Memory B cell (primary cell): ENCODE results near the gene KIDINS220.

Experiments used
- ATAC-seq: fragments of 150-1000 bp; cut with Tn5 transposase; 2 replicates; pipeline ENCODE4 v1.10.0; 2021; ENCODE audit warnings: low read depth, mild to moderate bottlenecking, moderate library complexity
- DNase-seq, 2 donors: peaks; one replicate each; pipeline ENCODE4 v3.0.0; 2022; ENCODE audit warnings: low spot score in 2 of 2
- H3K27ac Mint-ChIP-seq: one replicate; pipeline ENCODE4 v1.8.0; 2022; ENCODE audit warnings: mild to moderate bottlenecking, moderate library complexity, mixed read lengths
- H3K27me3 Mint-ChIP-seq: one replicate; pipeline ENCODE4 v1.8.0; 2022; ENCODE audit warnings: mixed read lengths
- H3K36me3 Mint-ChIP-seq: one replicate; pipeline ENCODE4 v1.8.0; 2022; ENCODE audit warnings: mild to moderate bottlenecking, mixed read lengths
- H3K4me1 Mint-ChIP-seq: one replicate; pipeline ENCODE4 v1.8.0; 2022; ENCODE audit warnings: mixed read lengths
- H3K4me3 Mint-ChIP-seq: one replicate; pipeline ENCODE4 v1.8.0; 2022; ENCODE audit warnings: mild to moderate bottlenecking, moderate library complexity, mixed read lengths
- H3K9me3 Mint-ChIP-seq: one replicate; pipeline ENCODE4 v1.8.0; 2022; ENCODE audit warnings: mixed read lengths

The KIDINS220 gene

DNA sequence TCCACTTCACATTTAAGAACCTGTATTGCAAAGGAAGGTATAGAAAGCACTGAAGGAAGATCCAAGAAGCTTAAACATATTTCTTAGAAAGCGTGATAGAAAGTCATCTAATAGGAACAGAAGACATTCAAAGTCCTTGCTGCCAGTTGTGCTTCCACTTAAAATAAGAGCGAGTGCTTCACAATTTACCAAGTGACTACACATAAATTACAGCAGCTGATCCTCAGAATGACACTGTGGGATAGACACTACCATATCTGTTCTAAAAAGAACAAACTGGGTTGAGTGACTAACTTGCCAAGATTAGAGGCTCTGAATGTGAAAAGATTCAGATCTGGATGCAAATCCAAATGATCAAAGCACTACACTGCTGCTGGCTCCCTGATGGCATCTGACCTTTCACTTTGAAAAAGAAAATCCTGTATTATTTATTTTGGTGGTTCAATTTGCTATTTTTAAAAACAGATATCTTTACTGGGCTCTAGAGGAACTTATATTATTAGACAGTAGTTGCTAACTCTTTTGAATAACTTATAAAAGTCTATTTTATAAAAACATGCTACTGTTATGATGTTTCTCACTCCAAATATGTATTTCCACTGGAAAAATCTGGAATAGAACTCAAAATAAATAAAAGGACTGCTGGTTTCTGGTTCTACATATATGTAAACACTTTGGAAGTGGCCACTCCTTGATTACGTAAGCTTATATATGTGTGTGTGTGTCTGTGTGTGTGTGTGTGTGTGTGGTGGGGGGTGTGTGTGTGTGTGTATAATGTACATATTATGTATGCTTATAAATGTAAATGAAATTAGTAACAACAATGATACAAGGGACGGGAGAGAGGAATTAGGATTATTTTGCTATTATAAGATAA, 57.4 kb downstream of the KIDINS220 start:
- no peaks in the 10 kb centered on the region for H3K9me3 Mint-ChIP-seq
- H3K27me3 Mint-ChIP-seq: no peaks in the 10 kb centered on the region
- peaks cover 59% of the 10 kb centered on the region for H3K36me3 Mint-ChIP-seq
- ATAC-seq (no peak), DNase-seq (no peak)
- H3K27ac Mint-ChIP-seq: no peak overlapping the region
- H3K4me1 Mint-ChIP-seq: peaks cover 5% of the 10 kb centered on the region
- H3K4me3 Mint-ChIP-seq: no peak overlapping the region

DNA sequence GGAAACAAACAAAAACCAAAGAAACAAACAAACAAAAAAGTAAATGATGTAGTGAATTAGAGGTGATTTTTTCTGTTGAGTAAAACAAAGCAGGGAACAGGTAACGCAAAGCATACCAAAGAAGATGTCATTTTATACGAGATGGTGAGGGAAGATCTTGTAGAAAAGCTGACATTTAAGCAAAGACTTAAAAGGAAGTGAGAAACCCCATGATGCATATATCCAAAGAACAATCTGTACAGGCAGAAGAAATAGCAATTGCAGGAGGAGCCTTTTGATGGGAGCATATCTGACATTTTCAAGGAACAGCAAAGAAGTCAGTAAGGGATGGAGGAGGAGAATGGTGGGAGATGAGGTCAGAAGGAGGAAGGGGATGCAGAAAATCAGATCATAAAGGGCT, 63.0 kb downstream of the KIDINS220 start:
- H3K9me3 Mint-ChIP-seq: no peaks in the 10 kb centered on the region
- H3K27me3 Mint-ChIP-seq: no peaks in the 10 kb centered on the region
- DNase-seq (no peak), ATAC-seq (no peak)
- no peak overlapping the region for H3K4me3 Mint-ChIP-seq
- no peak overlapping the region for H3K27ac Mint-ChIP-seq
- H3K4me1 Mint-ChIP-seq: no peaks in the 10 kb centered on the region
- peaks cover 43% of the 10 kb centered on the region for H3K36me3 Mint-ChIP-seq

DNA sequence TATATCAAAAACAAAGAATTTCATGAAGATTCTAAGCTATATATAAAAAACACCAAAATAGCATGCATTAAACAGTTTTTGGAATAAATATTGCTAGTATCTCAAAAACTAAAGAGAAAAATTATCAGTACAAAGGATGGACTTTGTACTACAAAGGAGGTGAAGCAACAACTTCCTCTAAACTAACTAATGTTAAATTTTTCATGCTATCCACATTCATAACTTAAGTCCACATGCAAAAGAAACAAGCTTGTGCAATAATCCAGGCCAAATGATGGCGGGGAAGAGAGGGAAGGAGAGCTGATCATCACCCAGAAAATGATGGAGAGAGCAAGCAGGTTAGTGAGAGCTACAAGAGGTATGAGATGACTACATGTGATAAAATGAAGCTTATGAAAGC, 70.1 kb downstream of the KIDINS220 start:
- H3K27me3 Mint-ChIP-seq: no peaks in the 10 kb centered on the region
- DNase-seq (no peak), ATAC-seq (no peak)
- H3K36me3 Mint-ChIP-seq: peaks cover 42% of the 10 kb centered on the region
- peaks cover 2% of the 10 kb centered on the region for H3K4me1 Mint-ChIP-seq
- no peak overlapping the region for H3K4me3 Mint-ChIP-seq
- H3K27ac Mint-ChIP-seq: no peak overlapping the region
- H3K9me3 Mint-ChIP-seq: no peaks in the 10 kb centered on the region

DNA sequence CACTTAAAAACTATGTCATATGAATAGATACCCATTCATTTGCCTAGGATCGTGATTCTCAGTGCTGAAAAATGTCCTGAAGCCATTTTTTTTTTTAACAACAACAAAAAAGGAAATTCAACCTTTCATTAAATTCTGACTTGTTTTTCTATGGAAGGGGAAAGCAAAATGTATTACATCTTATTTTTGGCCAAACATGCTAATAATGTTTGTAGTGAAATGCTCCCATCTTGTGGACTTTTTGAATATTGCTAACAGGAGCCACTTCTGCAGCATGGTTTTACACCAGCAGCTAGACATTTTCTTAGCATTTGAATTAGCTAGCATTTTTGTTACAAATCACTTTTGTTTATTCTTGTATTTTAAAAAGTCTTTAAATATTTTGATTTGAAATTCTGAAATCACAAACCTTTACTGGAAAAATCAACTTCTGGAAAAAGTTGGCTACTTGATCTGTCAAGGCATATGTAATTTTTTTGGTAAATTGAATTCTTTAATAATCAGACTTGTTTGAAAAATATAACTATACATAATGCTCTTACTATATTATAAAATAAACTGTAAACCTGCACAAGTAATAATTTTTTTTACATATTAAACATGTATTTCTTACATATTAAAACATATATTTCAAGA, 75.8 kb downstream of the KIDINS220 start:
- peaks cover 52% of the 10 kb centered on the region for H3K36me3 Mint-ChIP-seq
- no peak for ATAC-seq
- H3K27me3 Mint-ChIP-seq: no peaks in the 10 kb centered on the region
- DNase-seq: no peak
- H3K4me1 Mint-ChIP-seq: no peaks in the 10 kb centered on the region
- peaks cover 4% of the 10 kb centered on the region for H3K9me3 Mint-ChIP-seq
- H3K27ac Mint-ChIP-seq: no peak overlapping the region
- H3K4me3 Mint-ChIP-seq: no peak overlapping the region

DNA sequence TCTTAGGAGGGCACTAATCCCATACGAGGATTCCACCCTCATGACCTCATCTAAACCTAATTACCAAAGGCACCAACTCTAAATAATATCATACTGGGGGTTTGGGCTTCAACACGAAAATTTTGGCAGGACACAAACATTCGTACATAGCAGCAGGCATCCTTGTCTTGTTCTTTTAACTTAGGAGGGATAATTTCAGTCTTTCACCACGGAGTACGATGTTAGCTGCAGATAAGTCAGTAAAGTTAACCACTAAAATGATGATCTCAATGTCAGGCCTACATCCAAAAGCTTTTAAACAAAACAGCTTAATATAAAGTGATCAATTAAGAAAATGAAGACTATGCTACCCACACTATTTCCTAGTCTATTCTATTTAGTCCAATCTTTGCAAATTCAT, 80.7 kb downstream of the KIDINS220 start:
- Mint-ChIP-seq H3K4me3 (no peak overlapping the region), H3K36me3 (peaks cover 44% of the 10 kb centered on the region), H3K27ac (no peak overlapping the region)

DNA sequence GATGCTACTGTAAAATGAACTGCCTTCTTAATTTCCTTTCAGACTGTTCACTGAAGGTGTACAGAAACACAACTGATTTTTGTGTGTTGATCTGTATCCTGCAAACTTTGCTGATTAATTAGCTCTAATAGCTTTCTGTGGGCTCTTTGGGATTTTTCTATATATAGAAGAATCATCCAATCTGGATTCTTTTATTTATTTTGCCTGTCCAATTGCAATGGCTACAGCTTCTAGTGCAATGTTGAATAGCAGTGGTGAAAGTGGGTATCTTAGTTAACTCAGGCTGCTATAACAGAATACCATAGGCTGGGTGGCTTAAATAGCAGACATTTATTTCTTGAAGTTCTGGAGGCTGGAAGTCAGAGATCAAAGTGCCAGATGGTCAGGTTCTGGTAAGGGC, 81.2 kb downstream of the KIDINS220 start:
- Mint-ChIP-seq H3K4me1 (no peaks in the 10 kb centered on the region), H3K27ac (no peak overlapping the region), H3K36me3 (peaks cover 44% of the 10 kb centered on the region), H3K27me3 (no peaks in the 10 kb centered on the region), H3K9me3 (peaks cover 5% of the 10 kb centered on the region), H3K4me3 (no peak overlapping the region)
- ATAC-seq (no peak), DNase-seq (no peak)

More for the DNA sequence above, 80.7 kb downstream of the KIDINS220 start:
- Mint-ChIP-seq H3K4me1 (no peaks in the 10 kb centered on the region), H3K9me3 (peaks cover 5% of the 10 kb centered on the region), H3K27me3 (no peaks in the 10 kb centered on the region)
- ATAC-seq (no peak), DNase-seq (no peak)

DNA sequence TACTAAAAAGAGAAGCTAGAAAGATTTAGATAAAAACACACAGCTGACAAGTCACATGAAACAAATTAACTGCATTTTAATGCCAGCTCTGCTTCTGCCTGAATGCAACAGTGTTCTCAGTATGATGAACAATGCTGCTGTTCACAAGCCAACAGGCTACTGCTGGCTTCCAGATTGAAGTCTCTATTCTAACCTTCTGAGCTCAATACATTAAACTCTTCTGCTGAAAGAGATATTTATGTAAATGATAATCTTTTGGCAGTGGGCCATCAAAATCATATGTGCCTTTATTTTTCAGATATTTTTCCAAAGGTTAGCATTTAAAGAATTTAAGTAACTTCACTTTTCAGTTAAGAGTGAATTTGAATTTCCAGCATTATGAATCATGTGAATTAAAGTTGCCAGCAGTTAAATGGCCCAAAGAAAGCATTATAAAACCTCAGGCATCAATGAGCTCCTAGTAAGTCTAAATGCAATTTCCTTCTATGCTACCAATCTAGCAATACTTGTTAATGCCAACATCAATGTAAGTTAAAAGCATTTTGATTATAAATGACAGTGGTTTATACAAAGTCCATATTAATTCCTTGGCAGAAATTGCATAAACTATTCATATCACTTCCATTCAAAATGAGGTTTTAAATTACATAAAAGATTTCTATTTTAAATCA, 83.2 kb downstream of the KIDINS220 start:
- H3K4me1 Mint-ChIP-seq: no peaks in the 10 kb centered on the region
- no peaks in the 10 kb centered on the region for H3K27me3 Mint-ChIP-seq
- DNase-seq: no peak
- H3K4me3 Mint-ChIP-seq: no peak overlapping the region
- H3K27ac Mint-ChIP-seq: no peak overlapping the region
- H3K36me3 Mint-ChIP-seq: peaks cover 41% of the 10 kb centered on the region
- no peak for ATAC-seq
- H3K9me3 Mint-ChIP-seq: peaks cover 5% of the 10 kb centered on the region

DNA sequence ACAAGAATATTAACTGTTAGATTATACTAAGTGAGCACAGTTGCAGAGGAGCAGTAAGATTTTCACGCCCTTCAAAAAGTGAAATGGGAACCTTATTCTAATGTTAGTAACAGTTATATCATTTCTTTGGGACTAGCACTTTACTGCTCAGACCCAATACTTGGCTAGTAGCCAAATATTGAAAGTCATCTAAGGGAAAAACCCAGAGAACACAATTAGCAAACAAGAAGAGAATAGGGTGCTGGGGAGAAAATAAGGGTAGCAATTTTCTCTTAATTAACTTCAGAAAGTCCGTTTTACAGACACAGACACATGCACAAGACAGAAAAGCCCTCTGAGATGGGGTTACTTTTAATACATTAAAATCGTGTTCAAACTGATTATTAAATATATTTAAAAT, 83.8 kb downstream of the KIDINS220 start:
- H3K36me3 Mint-ChIP-seq: peaks cover 35% of the 10 kb centered on the region
- H3K4me1 Mint-ChIP-seq: no peaks in the 10 kb centered on the region
- no peak for ATAC-seq
- DNase-seq: no peak
- H3K4me3 Mint-ChIP-seq: no peak overlapping the region
- no peak overlapping the region for H3K27ac Mint-ChIP-seq
- H3K27me3 Mint-ChIP-seq: no peaks in the 10 kb centered on the region
- peaks cover 5% of the 10 kb centered on the region for H3K9me3 Mint-ChIP-seq

DNA sequence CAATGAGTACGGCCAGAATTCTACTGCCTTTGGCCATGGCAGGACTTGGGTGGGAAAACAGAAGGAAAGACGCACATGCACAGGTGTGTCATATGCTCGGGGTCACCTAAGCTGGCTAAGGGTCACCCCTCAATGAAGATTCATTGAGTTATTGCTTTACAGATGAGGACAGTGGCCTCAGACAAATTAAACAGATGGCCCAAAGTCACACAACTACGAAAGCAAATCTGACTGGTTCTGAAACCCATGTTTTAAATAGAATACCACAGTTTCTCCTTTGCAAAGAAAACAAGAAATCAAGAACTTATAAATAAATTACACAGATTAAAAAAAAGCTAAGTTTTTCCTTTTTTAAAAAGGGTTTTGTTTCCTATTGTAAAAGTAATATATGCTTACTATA, 85.0 kb downstream of the KIDINS220 start:
- ATAC-seq: no peak
- no peak overlapping the region for H3K4me3 Mint-ChIP-seq
- H3K27ac Mint-ChIP-seq: no peak overlapping the region
- no peaks in the 10 kb centered on the region for H3K27me3 Mint-ChIP-seq
- H3K9me3 Mint-ChIP-seq: peaks cover 1% of the 10 kb centered on the region
- H3K4me1 Mint-ChIP-seq: no peaks in the 10 kb centered on the region
- no peak for DNase-seq
- peaks cover 27% of the 10 kb centered on the region for H3K36me3 Mint-ChIP-seq

DNA sequence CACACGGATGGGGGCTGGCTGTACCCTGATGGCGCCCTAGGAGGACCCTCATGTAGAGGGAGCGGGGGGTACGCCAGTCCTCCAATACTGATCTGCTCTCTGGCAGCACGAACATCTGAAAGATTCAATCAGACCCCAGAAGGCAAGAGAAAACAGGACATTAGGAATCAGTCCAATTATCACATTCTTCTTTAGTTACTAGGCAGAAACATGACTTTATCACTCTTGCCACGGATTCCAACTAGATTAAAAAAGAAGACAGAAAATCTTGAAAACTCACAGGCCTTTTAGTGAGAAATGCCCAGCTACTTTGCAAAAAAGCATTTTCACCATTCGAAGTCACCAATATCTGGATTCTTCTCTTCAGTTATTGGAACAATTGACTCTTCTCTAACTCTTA, 87.2 kb downstream of the KIDINS220 start:
- Mint-ChIP-seq H3K27ac (no peak overlapping the region), H3K4me3 (no peak overlapping the region), H3K9me3 (no peaks in the 10 kb centered on the region), H3K36me3 (peaks cover 13% of the 10 kb centered on the region), H3K4me1 (no peaks in the 10 kb centered on the region), H3K27me3 (no peaks in the 10 kb centered on the region)
- DNase-seq (no peak), ATAC-seq (no peak)

DNA sequence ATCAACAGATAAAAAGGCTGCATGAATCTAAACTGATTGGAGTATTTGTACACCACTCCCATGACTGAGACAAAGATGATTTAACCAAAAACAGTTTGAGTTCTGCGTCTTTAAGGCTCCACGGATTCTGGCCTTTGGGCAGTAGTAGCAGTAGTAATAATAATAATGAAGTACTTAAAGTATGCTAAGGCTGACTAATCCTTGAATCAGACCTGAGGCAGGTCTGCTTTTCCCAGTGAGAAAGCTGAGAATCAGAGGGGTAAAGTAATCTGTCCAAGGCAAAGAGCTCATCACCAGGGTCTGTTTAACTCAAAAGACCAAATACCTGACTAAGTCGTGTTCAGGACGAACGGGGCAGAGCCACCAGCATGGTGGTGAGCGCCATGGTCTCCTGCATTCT, 94.2 kb downstream of the KIDINS220 start:
- Mint-ChIP-seq H3K4me3 (no peak overlapping the region), H3K4me1 (no peaks in the 10 kb centered on the region), H3K36me3 (peaks cover 4% of the 10 kb centered on the region), H3K9me3 (no peaks in the 10 kb centered on the region), H3K27ac (no peak overlapping the region), H3K27me3 (no peaks in the 10 kb centered on the region)
- DNase-seq (no peak), ATAC-seq (no peak)

DNA sequence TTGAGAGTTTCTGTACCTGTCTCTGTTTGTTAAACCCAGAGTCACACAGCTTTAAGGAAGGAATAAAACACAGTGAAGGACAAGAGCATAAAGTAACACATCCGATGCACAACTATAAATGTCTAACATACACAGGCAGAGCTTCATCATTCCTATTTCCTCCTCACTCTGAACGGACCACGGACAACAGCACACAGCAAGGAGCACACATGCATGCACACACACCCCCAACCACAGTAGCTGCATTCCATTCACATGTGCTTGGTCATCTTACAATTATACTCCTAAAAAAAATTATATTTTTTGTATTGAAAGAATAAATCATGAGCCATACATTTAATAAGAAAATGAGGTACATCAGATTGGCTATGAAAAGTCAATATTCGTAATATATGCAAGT, 97.3 kb downstream of the KIDINS220 start:
- ATAC-seq (no peak), DNase-seq (no peak)
- Mint-ChIP-seq H3K27ac (no peak overlapping the region), H3K4me1 (no peaks in the 10 kb centered on the region), H3K36me3 (peaks cover 9% of the 10 kb centered on the region), H3K9me3 (no peaks in the 10 kb centered on the region), H3K4me3 (no peak overlapping the region), H3K27me3 (no peaks in the 10 kb centered on the region)

DNA sequence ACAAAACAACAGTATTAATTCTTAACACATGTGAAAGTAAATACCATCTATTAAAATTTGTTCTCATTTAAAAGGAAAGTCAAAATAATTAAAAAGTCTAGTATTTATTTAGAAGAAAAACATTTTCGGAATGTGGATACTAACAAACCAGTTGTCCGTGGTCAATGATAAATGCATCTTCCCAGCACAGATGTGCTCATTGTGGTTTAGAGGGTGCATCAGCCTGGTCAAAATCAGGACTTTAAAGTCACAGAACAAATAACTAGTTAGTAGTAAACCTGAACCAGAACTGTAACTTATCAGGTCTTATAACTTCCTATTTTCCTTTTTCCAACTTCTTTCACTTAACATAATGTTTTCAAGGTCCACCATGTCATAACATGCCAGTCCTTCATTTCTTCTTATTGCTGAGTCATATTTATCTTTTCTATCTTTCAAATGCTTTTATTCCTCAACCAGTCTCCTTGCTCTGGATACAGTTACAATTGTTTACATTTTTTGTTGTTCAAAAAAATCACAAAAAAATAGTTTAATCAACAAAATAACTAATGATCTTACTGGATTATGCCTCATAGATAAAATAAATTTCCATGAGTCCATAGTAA, 99.7 kb downstream of the KIDINS220 start:
- H3K4me3 Mint-ChIP-seq: no peak overlapping the region
- no peaks in the 10 kb centered on the region for H3K27me3 Mint-ChIP-seq
- ATAC-seq (no peak), DNase-seq (no peak)
- H3K36me3 Mint-ChIP-seq: peaks cover 20% of the 10 kb centered on the region
- no peaks in the 10 kb centered on the region for H3K4me1 Mint-ChIP-seq
- no peaks in the 10 kb centered on the region for H3K9me3 Mint-ChIP-seq
- H3K27ac Mint-ChIP-seq: no peak overlapping the region

DNA sequence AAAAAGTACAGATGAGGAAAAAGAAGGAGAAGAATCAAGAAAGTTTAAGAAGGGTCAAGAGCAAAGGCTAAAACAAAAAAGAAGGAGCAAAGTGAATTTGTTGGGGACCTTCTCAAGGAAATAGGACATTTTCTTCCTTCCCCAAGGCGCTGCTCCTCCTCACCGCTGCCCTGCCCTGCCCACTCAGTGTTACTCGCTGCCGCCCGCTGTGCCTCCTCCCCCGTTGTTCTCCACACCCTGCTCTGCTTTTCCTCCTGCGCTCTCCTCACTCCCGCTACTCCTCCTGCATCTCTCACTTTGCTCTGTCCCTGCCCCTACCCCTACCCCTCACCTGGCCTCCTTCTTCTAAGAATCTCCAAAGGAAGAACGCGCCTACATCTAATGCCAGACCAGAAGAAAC, 104.8 kb downstream of the KIDINS220 start:
- no peak overlapping the region for H3K4me3 Mint-ChIP-seq
- H3K36me3 Mint-ChIP-seq: peaks cover 46% of the 10 kb centered on the region
- H3K27ac Mint-ChIP-seq: no peak overlapping the region

More for the DNA sequence above, 104.8 kb downstream of the KIDINS220 start:
- Mint-ChIP-seq H3K9me3 (no peaks in the 10 kb centered on the region), H3K4me1 (no peaks in the 10 kb centered on the region), H3K27me3 (no peaks in the 10 kb centered on the region)
- ATAC-seq: no peak
- DNase-seq: no peak
